Measurements from ENCODE around the gene ATP2B1. TPM values are rescaled to one million over a fixed set of nuclear protein-coding genes. Genes with fewer than 3 reads are reported as not detected.
A peak's percentile ranks its signal among the peaks of the same experiment; 100 is the strongest.

Gene ATP2B1
- total and polyA plus RNA-seq, 2 of the 13 experiments (the other 11 are each of a cell fraction or from before 2014, with no cell fraction given) = 12.1 to 60.2 TPM

DNA sequence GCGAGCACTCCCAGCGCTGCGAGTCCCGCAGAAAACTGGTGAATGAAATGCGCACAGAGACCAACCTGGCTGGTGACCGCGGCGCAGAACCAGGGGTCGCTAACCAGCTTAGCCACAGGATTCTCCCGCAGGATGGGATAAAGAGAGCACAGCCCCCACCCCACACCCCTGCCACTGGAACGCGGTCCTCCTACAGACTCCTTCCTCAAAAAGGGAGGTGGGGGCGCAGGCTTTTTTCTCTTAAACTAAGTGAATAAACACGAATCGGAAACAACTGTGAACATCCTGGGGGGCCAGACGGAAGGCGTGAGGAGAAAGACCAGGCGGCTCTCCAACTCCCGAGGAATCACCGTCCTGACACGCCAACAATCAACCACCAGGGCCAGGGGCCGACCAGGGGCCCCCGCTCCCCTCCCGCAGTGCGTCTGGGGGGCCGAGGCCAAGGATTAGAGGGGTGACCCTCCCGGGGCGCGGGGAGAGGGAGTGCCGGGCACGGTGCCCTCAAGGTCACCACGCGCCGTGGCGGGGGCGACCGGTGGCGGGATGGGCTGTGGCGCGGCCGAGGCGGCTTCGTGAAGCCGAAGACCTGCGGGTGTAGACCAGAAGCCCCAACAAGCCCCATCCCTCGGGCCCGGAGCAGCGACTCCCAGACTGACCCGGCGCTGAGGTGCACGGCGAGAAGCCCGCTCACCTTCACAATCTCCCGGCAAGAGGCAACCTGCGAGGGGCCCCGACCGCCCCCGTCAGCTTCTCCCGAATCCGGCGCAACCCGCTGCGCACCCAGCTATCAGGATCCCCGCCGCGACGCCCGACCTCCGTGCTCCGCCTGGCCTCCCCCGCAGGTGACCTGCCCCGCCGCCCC, 704 bp downstream of the ATP2B1 start (continued):
- no peak for TF ChIP-seq ZFP36L2 (CRISPR knock-in tag; IDR thresholded peaks at IDR 0.05)
- TF ChIP-seq FOXC1 (CRISPR knock-in tag; IDR thresholded peaks at IDR 0.05; ENCODE audit: borderline replicate concordance) = peak; percentile 14
- TF ChIP-seq CBX5 (CRISPR knock-in tag; IDR thresholded peaks at IDR 0.05; ENCODE audit: borderline replicate concordance) = no peak

DNA sequence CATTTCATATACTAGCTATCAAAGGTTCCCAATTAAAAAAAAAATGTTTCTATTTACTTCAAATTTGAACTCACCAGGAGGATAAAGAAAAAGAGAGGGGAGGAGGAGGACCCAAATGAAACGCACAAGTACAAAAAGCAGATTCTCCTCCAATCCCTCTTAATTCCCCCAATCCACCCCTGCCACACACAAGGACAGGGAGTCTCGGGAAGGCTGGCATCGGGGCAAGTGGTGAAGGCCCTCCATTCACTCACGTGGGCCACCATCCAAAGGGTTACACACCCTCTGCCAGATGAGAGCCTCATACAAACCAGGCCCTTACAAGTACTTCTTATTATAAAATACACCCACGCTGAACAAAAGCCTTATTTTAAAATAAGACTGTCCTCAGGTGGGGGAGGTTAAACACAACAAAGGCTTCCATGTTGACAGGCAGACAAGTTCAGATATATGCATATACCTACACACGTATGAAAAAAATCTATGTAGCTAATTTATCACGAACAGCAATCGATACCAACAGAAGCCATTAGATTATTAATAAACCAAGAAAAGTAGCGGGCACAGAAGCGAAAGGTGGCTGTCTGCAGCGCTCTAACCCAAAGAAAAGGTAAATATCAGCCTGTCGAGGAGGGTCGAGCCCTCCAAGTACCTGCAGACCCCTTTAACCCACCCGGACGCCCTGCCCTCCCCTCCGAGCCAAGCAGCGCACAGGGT, 1.5 kb downstream of the ATP2B1 start:
- ATAC-seq (no peak), DNase-seq (ENCODE audit: low spot score) (no peak), FAIRE-seq (no peak)
- Histone ChIP-seq H3K27ac (ENCODE audit: extremely low read length, insufficient read depth, low read length) (peak overlapping the region; percentile 99), H3K4me2 (ENCODE audit: low read depth, low read length) (peak overlapping the region; percentile 93), H3K36me3 (replicated peaks in 1 of 2; ENCODE audit: control insufficient read depth in 1 of 2, insufficient read depth in 2 of 2, low read length in 2 of 2) (no peaks in the 10 kb centered on the region), H3K4me1 (ENCODE audit: insufficient read depth, low read length) (peaks cover 54% of the 10 kb centered on the region), H3K9ac (ENCODE audit: insufficient read depth, low read depth, low read length) (peak overlapping the region; percentile 98), H3K9me3 (ENCODE audit: low read length) (no peaks in the 10 kb centered on the region), H4K20me1 (ENCODE audit: insufficient read depth, low read length) (peaks cover 25% of the 10 kb centered on the region; the same call in 1 of the 2 replicates), H3K4me3 (replicated peaks in 1 of 3; ENCODE audit: insufficient read depth in 1 of 3, low read depth in 2 of 3, low read length in 3 of 3) (peak overlapping the region; percentile 84 to 95 (median 95)), H3K79me2 (ENCODE audit: insufficient read depth, low read length) (peaks cover 63% of the 10 kb centered on the region), H3K27me3 (ENCODE audit: control insufficient read depth in 1 of 2, insufficient read depth in 2 of 2, low read length in 2 of 2) (no peaks in the 10 kb centered on the region; a peak in 1 of 5 replicates), H2AFZ (ENCODE audit: low read length) (no peak overlapping the region)
- in situ Hi-C loops (cut with HindIII; ENCODE audit: extremely low pct_ligation_motif_present, low pct_unique_long_range_greater_than_20kb) (loop anchor here (10.0 kb wide), 1 partner anchor 162 kb away; no protein-coding TSS in a partner anchor), intact Hi-C loops (cut with micrococcal nuclease; ENCODE audit: unreplicated experiment) (loop anchor here (5.0 to 10.0 kb wide), 3 partner anchors 60 to 352 kb away; partner anchors contain the start of gene DUSP6)
- ChIA-PET CTCF (ENCODE audit: low intra/inter-chr PET ratio, low total read pairs) (no interaction called here), POLR2A (interaction anchor here (1.6 kb wide), 1 partner anchor 75 kb away, joined by 5 read pairs; no protein-coding TSS in a partner anchor)
- BruUV-seq (replicated peaks) = TSS peak; percentile 40
- WGBS (ENCODE audit: low lambda C conversion rate) = 2% methylated on average over 15 of the region's 17 CpGs
- TF ChIP-seq ZNF124 (CRISPR knock-in tag; IDR thresholded peaks at IDR 0.05) = no peak
- no peak for TF ChIP-seq GLI4 (CRISPR knock-in tag; IDR thresholded peaks at IDR 0.05; ENCODE audit: borderline replicate concordance)
- TF ChIP-seq ZNF331 (CRISPR knock-in tag; IDR thresholded peaks at IDR 0.05) = no peak
- TF ChIP-seq, protein P1, sequence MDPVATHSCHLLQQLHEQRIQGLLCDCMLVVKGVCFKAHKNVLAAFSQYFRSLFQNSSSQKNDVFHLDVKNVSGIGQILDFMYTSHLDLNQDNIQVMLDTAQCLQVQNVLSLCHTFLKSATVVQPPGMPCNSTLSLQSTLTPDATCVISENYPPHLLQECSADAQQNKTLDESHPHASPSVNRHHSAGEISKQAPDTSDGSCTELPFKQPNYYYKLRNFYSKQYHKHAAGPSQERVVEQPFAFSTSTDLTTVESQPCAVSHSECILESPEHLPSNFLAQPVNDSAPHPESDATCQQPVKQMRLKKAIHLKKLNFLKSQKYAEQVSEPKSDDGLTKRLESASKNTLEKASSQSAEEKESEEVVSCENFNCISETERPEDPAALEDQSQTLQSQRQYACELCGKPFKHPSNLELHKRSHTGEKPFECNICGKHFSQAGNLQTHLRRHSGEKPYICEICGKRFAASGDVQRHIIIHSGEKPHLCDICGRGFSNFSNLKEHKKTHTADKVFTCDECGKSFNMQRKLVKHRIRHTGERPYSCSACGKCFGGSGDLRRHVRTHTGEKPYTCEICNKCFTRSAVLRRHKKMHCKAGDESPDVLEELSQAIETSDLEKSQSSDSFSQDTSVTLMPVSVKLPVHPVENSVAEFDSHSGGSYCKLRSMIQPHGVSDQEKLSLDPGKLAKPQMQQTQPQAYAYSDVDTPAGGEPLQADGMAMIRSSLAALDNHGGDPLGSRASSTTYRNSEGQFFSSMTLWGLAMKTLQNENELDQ (CRISPR knock-in tag; IDR thresholded peaks at IDR 0.05; ENCODE audit: borderline replicate concordance) = no peak
- TF ChIP-seq, protein P2, sequence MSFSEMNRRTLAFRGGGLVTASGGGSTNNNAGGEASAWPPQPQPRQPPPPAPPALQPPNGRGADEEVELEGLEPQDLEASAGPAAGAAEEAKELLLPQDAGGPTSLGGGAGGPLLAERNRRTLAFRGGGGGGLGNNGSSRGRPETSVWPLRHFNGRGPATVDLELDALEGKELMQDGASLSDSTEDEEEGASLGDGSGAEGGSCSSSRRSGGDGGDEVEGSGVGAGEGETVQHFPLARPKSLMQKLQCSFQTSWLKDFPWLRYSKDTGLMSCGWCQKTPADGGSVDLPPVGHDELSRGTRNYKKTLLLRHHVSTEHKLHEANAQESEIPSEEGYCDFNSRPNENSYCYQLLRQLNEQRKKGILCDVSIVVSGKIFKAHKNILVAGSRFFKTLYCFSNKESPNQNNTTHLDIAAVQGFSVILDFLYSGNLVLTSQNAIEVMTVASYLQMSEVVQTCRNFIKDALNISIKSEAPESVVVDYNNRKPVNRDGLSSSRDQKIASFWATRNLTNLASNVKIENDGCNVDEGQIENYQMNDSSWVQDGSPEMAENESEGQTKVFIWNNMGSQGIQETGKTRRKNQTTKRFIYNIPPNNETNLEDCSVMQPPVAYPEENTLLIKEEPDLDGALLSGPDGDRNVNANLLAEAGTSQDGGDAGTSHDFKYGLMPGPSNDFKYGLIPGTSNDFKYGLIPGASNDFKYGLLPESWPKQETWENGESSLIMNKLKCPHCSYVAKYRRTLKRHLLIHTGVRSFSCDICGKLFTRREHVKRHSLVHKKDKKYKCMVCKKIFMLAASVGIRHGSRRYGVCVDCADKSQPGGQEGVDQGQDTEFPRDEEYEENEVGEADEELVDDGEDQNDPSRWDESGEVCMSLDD (CRISPR knock-in tag; IDR thresholded peaks at IDR 0.05; ENCODE audit: borderline replicate concordance) = no peak
- no peak for TF ChIP-seq PHB2 (IDR thresholded peaks at IDR 0.05; ENCODE audit: partially characterized antibody)
- TF ChIP-seq LCORL (IDR thresholded peaks at IDR 0.05) = no peak
- TF ChIP-seq LCORL (CRISPR knock-in tag; IDR thresholded peaks at IDR 0.05) = no peak
- TF ChIP-seq, protein P3, sequence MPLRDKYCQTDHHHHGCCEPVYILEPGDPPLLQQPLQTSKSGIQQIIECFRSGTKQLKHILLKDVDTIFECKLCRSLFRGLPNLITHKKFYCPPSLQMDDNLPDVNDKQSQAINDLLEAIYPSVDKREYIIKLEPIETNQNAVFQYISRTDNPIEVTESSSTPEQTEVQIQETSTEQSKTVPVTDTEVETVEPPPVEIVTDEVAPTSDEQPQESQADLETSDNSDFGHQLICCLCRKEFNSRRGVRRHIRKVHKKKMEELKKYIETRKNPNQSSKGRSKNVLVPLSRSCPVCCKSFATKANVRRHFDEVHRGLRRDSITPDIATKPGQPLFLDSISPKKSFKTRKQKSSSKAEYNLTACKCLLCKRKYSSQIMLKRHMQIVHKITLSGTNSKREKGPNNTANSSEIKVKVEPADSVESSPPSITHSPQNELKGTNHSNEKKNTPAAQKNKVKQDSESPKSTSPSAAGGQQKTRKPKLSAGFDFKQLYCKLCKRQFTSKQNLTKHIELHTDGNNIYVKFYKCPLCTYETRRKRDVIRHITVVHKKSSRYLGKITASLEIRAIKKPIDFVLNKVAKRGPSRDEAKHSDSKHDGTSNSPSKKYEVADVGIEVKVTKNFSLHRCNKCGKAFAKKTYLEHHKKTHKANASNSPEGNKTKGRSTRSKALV (CRISPR knock-in tag; IDR thresholded peaks at IDR 0.05) = no peak; the same call in 1 of the 2 replicates
